Fibroblast of the aortic adventitia (primary cell): Measurements from ENCODE around the gene MGMT. TPM values are rescaled to one million over a fixed set of nuclear protein-coding genes. Genes with fewer than 3 reads are reported as not detected.

Experiments used
- DNase-seq: peaks from one replicate; pipeline ENCODE4 v3.0.0-alpha.2; 2010; ENCODE audit warnings: low read depth
- H3K4me3 ChIP-seq: 2 replicates; pipeline ENCODE4 v1.5.1; 2011; ENCODE audit warnings: low read depth, mild to moderate bottlenecking, control low read depth, low read length, moderate library complexity
- total RNA-seq: library from RNA; depleted of rRNA; stranded (reverse); fragments of >200 nt; gene quantifications from 2 replicates; pipeline ENCODE4 v1.2.3, GENCODE V29; 2012; ENCODE audit warnings: low replicate concordance
- TF ChIP-seq, protein P1 (sequence below): IDR thresholded peaks from 2 replicates; pipeline ENCODE4 v1.5.1; 2011; ENCODE audit warnings: mild to moderate bottlenecking, low read length, control low read depth, inconsistent platforms; ENCODE audit not compliant: insufficient read depth

The MGMT gene
- total RNA-seq, 1 donor: 21.8 TPM

DNA sequence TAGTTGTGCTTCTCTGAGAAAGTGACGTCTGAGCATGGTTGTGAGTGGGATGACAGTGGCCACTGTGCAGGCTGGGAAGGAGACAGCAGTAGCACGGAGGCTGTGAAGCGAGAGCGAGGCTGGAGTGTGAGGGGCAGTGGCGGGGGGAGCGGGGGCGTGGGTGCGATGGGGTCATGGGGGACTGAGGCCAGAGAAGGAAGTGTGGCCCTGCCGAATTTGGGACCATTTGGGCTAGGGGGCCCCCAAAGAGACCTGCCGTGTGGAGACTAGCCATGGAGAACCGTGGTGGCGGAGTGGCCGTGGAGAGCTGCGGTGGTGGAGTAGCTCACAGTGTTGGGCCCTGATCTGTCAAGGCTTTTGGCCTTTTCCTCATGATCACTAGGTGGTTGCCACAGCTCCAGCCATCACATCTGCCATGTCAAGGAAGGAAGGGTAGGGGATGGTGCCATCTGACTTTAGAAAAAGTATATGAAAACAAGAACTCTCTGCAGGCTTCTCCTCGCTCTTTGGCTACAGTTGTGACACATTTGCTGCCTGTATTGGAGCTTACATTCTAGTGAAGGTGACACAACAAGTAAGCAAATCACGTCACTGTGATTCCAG, 61.4 kb downstream of the MGMT start:
- DNase-seq: no peak
- TF ChIP-seq, protein P1, sequence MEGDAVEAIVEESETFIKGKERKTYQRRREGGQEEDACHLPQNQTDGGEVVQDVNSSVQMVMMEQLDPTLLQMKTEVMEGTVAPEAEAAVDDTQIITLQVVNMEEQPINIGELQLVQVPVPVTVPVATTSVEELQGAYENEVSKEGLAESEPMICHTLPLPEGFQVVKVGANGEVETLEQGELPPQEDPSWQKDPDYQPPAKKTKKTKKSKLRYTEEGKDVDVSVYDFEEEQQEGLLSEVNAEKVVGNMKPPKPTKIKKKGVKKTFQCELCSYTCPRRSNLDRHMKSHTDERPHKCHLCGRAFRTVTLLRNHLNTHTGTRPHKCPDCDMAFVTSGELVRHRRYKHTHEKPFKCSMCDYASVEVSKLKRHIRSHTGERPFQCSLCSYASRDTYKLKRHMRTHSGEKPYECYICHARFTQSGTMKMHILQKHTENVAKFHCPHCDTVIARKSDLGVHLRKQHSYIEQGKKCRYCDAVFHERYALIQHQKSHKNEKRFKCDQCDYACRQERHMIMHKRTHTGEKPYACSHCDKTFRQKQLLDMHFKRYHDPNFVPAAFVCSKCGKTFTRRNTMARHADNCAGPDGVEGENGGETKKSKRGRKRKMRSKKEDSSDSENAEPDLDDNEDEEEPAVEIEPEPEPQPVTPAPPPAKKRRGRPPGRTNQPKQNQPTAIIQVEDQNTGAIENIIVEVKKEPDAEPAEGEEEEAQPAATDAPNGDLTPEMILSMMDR: no peak
- no peak overlapping the region for H3K4me3 ChIP-seq

DNA sequence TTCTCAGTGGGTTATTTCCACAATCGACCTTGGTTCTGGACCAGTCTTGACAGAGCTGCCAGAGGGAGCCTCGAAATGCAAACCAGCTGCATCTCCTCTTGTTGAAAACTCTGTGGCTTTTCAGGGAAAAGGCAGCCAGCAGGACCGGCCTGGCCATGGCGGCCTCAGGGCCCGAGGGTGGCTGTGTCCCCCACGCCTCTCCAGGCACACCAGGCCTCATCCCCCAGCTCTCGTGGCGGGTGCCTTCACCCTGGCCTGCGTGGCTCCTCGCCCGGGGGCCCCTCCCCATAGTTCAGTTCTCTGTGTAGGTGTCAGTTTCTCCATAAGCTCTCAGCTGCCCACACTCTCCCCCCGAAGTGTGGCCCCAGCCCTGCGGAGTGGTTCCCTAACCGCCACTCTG, 63.5 kb downstream of the MGMT start:
- H3K4me3 ChIP-seq: no peak overlapping the region
- no peak for DNase-seq

DNA sequence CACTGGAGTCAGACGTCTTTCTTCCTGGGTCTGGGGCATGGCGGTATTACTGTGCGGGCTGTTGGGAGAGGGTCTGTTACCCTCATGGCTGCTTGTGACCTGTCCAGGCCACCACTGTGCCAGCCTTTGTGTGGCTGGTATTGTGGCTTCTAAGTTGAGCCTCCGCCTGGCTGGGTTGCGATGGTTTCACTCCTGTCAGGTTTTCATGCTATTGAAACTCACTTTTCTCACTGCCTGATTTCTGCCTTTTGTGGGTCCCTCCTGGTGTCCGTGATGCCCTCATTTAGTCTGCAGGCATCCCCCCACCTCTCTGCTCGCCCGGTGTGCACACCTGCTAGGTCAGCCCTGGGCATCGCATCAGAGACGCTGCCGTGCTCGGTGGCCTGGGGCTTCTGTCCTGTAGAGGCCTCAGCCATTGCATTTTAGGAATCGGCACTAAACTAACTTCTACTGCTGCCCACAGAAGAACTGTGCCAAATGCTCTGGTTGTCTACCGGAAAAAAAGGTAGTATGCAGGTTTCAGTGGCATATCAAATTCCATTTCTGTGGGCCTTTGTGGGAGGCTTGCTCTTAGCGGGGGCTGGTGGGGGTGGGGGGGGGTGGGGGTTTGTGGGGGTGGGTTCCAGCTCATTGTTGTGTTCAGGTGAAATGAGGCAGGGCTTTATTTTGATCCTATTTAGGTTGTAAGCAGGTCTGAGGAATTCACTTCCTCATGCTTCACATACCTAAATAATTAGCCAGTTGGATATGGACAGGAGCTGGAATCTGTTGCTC, 64.3 kb downstream of the MGMT start:
- H3K4me3 ChIP-seq: no peak overlapping the region
- DNase-seq: peak; percentile 64
- TF ChIP-seq, protein P1: no peak

More for the DNA sequence above, 63.5 kb downstream of the MGMT start:
- TF ChIP-seq, protein P1: no peak

DNA sequence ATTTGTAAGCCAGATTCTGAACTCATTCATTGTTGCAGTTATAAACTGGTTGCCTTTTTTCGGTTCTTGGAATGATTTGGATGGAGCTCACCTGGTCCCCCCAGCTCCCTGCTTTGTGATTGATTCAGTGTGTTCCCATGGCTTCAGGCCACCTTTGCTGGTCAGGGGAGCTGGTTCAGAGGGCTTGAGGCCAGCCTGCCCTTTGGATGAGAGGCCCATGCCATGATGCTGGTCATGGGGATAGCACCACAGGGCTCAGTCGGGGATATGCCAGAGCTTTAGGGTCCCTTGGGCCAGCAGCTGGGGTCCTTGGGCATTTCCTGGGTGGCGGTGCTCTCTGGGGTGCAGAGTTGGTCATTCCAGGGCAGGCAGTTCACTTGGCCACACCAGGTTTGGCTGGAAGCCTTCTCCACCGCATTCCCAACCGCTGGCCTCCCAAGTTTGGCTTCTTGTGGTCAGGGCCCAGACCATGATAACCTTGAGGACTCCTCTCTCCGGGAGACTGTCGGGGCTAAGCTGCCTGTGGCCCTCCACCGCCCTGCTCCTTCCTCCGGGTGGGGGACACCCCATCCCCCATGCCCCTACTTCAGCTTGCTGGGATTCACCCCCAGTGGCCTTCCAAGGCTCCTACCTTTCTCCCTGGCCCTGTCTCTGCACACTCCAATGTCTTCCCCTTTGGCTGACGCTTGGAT, 65.1 kb downstream of the MGMT start:
- DNase-seq: peak; percentile 12
- TF ChIP-seq, protein P1: no peak
- no peak overlapping the region for H3K4me3 ChIP-seq

DNA sequence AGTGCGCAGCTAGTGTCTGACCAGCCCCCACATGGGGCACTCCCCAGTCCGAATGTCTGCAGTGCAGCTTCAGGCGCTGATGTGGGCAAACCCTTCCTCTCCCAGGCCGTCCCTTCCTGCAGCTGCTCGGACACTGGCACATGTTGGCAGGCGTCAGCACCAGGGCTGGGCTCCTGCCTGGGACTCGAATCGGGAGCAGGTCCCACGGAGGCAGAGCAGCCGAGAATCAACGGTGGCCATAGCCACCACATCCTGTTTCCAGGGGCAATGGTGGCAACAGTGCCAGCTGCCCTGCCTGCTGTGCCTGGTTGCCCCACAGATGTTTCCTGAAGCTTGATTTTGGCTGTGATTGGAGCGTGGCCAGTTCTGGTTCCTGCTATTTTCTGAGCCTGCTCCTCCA, 65.8 kb downstream of the MGMT start:
- no peak for DNase-seq
- no peak overlapping the region for H3K4me3 ChIP-seq
- TF ChIP-seq, protein P1: no peak

DNA sequence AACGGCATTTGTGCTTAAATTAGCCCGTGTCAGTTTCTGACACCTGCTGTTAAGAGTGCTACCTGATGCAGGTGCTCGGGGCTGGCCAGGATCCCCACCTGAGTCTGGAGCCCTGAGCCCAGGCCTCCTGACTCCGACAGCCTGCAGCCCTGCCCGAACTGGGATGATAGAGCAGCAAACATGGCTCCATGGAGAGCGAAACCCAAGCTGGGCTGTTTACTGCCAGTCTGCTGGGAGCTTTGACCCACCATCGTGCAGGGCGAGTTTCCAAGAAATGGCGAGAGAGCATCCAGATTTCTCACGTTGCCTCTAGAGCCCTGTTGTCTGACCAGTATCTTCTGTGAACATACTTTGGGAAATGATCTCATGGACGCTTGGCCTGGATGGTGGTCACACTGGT, 66.2 kb downstream of the MGMT start:
- H3K4me3 ChIP-seq: no peak overlapping the region
- TF ChIP-seq, protein P1: no peak
- DNase-seq: no peak
